GM18508 (cell line): Measurements from ENCODE around the gene CLDN14.

Source experiments
- ATAC-seq: cut with Tn5 transposase; IDR thresholded peaks from one replicate; pipeline ENCODE4 v1.9.1; 2021; ENCODE audit warnings: moderate number of reproducible peaks; ENCODE audit not compliant: insufficient read depth, unreplicated experiment

CLDN14 gene

GRCh38 chr21:36450511-36450910 is 29.4 kb downstream of the CLDN14 start:
- no peak for ATAC-seq

DNA sequence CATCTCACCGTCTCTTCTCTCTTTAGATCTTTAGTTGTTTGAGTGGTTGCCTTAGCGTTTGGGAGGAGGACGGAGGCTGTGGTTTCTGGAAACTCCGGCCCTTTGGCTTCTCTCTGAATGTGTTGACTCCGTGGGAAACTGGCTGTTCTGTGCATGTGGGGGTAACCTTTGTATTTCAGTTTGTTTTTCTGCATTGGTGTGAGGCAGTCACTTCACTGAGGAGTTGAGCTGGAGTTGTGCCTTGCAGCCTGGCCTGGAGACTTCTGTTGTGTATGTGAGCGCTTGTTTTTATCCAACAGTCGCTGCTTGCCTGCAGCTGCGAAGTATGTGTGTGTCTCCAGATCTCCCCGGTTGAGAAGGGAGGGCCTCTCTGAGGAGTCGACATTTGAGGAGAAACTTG is 33.6 kb downstream of the CLDN14 start:
- ATAC-seq, result no peak

- no peak for ATAC-seq
Observed at GRCh38 chr21:36441715-36442114, 38.2 kb downstream of the CLDN14 start.

GRCh38 chr21:36437745-36438128 is 42.2 kb downstream of the CLDN14 start:
- ATAC-seq, result no peak

GRCh38 chr21:36436829-36437744 is 42.8 kb downstream of the CLDN14 start:
- no peak for ATAC-seq

DNA sequence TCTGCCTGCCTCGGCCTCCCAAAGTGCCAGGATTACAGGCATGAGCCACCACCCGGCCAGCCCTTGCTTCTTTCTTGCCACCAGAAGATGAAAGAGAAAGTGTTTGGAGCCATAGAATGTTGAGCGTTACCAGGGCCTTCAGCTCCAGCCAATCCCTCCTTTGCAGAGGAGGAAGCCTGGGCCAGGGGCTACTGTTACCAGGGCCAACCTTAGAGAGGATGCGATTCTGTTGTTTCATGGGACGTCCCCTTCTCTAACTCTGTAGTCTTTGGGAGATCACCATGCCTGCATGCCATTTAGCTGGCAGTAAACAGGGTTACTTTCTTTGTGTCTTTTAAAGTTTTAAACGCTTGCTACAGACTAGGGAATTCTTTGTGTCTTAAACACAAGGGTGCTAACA is 45.8 kb downstream of the CLDN14 start:
- ATAC-seq, result no peak

DNA sequence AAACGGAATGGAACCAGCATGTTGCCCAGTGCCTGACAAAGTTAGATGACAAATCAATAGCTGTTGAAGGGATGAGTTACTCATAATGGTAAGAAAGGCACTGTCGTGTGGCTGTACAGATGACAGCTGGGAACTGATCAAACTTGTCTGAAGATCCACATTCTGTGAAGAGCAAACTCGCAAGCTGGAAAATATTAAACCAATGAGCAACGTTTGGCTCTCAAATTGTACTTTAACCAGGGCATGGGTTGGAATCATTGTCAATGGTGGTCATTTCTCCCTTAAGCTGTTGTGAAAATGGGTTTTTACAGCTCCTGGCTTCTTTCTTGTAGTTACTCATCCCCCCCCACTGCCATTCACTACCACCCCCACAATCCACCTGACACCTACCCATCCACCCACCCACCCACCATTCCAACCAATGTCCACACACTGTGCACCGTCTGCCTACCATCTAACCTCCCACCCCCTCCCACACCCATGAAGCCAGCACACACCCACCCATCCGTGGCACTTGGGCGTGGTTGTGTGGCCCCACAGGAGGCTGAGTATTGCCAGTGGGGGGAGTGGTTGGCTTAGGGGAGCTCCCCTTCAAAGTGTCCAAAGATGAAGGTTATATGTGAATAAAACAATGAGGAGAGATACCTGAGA is 46.7 kb downstream of the CLDN14 start:
- ATAC-seq, result no peak

DNA sequence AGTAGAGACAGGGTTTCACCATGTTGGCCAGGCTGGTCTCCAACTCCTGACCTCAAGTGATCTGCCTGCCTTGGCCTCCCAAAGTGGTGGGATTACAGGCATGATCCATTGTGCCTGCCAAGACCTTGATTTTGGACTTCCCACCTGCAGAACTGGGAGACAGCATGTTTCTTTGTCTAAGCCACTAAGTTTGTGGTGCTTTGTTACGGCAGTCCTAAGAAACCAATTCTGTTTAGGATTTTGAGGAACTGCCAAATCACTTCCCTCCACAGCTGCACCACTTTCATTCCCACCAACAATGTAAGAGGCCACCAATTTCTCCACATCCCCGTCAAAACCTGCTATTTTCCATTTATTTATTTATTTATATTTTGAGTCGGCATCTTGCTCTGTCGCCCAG is 48.7 kb downstream of the CLDN14 start:
- ATAC-seq, result no peak

GRCh38 chr21:36430841-36431240 is 49.1 kb downstream of the CLDN14 start:
- no peak for ATAC-seq

GRCh38 chr21:36429947-36430546 is 49.9 kb downstream of the CLDN14 start:
- ATAC-seq, result peak; percentile 80

GRCh38 chr21:36428761-36429432 is 51.0 kb downstream of the CLDN14 start:
- no peak for ATAC-seq

DNA sequence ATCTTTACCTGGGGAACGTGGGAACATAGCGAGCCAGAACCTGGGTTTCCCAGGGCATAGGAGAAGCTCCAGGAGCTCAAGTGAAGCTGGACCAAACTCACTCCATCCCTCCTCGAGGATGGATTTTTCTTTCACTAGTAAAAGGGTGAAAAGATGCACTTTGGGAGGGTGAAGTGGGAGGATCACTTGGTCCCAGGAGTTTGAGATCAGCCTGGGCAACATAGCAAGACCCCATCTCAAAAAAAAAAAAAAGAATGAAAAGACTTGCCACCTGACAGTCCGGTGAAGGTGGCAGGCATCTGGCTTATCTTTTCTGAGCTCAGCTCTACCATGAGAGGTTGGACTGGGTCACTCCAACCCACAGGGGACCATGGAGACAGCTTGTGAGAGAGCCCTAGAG is 52.4 kb downstream of the CLDN14 start:
- no peak for ATAC-seq

DNA sequence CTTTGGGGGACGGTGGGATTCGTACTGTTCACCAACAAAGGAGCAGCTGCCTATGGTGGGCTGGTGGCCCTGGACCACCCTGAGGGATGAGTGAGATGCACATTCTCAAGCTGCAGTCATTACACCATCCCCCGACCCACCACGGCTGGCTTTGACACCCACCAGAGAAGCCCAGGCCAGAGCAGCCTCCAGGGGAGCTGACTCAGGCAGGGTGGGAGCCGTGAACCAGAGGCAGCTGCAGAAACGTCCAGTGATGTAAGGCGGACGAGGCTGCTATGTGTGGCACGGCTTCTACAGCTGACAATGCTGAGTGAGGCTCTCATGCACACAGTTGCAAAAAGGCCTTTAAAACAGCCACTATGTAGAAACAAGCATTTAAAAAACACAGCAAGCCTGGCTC is 54.6 kb downstream of the CLDN14 start:
- no peak for ATAC-seq

- no peak for ATAC-seq
Observed at GRCh38 chr21:36424592-36424991, 55.3 kb downstream of the CLDN14 start.

DNA sequence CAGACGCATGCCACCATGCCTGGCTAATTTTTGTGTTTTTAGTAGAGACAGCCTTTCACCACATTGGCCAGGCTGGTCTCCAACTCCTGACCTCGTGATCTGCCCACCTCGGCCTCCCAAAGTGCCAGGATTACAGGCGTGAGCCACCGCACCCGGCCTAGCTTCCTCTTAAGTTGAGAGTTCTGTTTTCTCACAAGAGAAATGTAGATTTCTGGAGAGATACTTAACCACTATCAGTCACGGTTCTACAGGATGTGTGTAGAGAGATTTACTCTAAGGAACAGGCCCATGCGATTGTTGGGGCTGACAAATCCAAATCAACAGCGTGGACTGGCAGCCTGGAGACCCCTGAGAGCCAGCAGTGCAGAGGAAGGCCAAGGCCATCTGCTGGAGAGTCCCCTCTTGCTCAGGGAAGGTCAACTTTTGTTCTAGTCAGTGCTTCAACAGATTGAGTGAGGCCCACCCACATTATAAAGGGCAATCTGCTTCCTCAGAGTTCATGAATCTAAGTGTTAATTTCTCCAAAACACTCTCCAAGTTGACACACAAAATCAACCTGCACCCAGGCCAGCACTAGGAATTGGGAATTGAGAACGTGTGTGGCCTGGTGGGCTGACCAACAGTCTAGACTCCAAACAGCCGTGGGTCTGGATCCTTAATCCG is 56.0 kb downstream of the CLDN14 start:
- ATAC-seq, result no peak

DNA sequence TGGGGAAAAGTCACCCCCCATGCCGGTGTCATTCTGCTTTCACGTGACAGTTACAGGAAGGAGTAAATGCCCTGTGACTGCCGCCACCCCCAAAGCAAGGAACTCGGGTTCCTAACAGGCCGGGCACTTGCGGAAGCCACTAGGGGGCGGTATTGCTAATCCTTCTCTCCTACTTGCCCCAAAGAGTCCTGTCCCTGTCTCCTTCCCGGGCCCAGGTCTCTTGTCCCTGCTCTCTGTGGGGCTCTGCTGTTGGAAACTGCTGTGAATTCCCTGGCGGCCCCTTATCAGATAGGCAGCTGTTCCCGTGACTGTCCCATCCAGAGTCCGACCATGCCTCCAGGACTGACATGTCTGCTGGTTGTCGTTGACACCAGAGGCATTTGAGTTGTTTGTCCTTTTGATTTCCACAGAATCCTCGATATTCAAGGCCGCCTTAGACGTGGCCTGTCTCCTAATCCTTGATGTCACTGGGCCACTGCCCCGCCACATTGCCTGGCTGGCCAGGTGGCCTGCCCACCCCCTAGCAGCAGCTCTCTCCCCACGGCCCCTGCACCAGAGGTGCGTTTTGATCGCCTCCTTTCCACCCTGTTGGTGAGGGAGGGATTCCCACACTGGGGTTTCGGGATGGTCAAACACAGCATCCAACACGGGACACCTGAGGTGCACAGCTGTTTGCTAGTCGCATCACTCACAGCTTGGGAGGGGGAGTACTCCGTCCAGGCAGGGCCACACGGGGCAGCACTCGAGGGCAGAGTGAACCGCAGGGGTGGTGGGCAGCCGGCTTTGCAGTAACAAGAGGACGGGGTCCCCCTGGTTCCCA is 57.4 kb downstream of the CLDN14 start:
- no peak for ATAC-seq

- no peak for ATAC-seq
Observed at GRCh38 chr21:36420571-36421339, 59.2 kb downstream of the CLDN14 start.

DNA sequence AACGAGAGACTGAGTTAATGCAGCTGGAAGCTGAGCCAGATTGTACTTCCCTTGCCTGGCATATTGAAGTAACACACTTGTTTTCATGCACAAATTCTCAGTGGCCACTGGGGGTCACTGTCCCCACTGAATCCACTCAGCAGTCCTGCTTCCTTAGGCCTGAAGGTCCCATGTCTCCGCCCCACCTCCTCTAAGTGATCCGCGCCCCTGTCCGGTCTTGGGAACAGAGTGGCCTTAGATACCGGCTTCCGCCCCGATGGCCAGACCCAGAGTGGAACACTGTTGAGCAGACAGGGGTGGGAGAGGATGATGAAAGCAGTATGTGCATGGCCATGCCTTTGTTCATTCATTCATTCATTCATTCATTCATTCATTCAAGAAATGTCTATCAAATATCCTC is 59.9 kb downstream of the CLDN14 start:
- ATAC-seq, result no peak

GRCh38 chr21:36419241-36419640 is 60.7 kb downstream of the CLDN14 start:
- no peak for ATAC-seq
